K562 (cell line): ENCODE data around the gene SNX9. TPM values are rescaled to one million over a fixed set of nuclear protein-coding genes. Genes with fewer than 3 reads are reported as not detected.

ENCODE experiments used
- ARID4B ChIP-seq: sonication (generic); formaldehyde crosslinking; IDR thresholded peaks from 2 replicates; pipeline ENCODE4 v1.8.0; 2022; ENCODE audit warnings: mild to moderate bottlenecking, missing genetic modification reagents
- CSDE1 ChIP-seq, 2 experiments: fragments of 450-650 bp; IDR thresholded peaks; 2 replicates each; pipeline ENCODE4 v1.6.1; 2016; ENCODE audit warnings: mild to moderate bottlenecking in 1 of 2
- E2F1 ChIP-seq: sonication (generic); formaldehyde crosslinking; IDR thresholded peaks from 2 replicates; pipeline ENCODE4 v1.8.1; 2023; ENCODE audit warnings: mild to moderate bottlenecking, missing genetic modification reagents, moderate library complexity
- HEY1 ChIP-seq: fragments of 250-450 bp; sonication (Bioruptor Pico); IDR thresholded peaks from 2 replicates; pipeline ENCODE4 v1.5.0; 2020; ENCODE audit warnings: mild to moderate bottlenecking, moderate library complexity, borderline replicate concordance
- JUN ChIP-seq, 2 experiments: sonication (generic) in 1 of 2; formaldehyde crosslinking in 1 of 2; IDR thresholded peaks; 2 replicates each; pipeline versions ENCODE4 v1.6.1 to v1.8.0; 2012 to 2022; ENCODE audit warnings: borderline replicate concordance in 2 of 2, mild to moderate bottlenecking in 2 of 2, improper control_type of control experiment in 1 of 2, low read depth in 1 of 2, low read length in 1 of 2, missing genetic modification reagents in 1 of 2
- JUND ChIP-seq, 2 experiments: IDR thresholded peaks; 2 replicates in 1 of 2; 3 replicates in 1 of 2; pipeline ENCODE4 v1.6.1; 2011; ENCODE audit warnings: borderline replicate concordance in 2 of 2, low read depth in 2 of 2, low read length in 2 of 2, improper control_type of control experiment in 1 of 2, missing biosample characterization in 1 of 2, missing genetic modification characterization in 1 of 2, missing genetic modification reagents in 1 of 2
- MXI1 ChIP-seq: IDR thresholded peaks from 2 replicates; pipeline ENCODE4 v1.6.1; 2011; ENCODE audit warnings: low read depth, mild to moderate bottlenecking, improper control_type of control experiment, low read length
- POLR2A ChIP-seq: fragments of 450-650 bp; conservative IDR thresholded peaks from 2 replicates; pipeline ENCODE4 v1.6.1; 2016
- PYGO2 ChIP-seq: fragments of 450-650 bp; IDR thresholded peaks from 2 replicates; pipeline ENCODE4 v1.6.1; 2016; ENCODE audit warnings: mild to moderate bottlenecking, missing genetic modification characterization, moderate library complexity, missing compliant biosample characterization
- RBM17 ChIP-seq: fragments of 200-400 bp; formaldehyde crosslinking; IDR thresholded peaks from 2 replicates; pipeline ENCODE4 v1.6.1; 2017; ENCODE audit warnings: low read depth, mild to moderate bottlenecking, low read length, borderline replicate concordance
- RCOR1 ChIP-seq, 2 experiments: IDR thresholded peaks; 2 replicates each; pipeline ENCODE4 v1.6.1; 2012; ENCODE audit warnings: low read depth in 2 of 2, low read length in 2 of 2, borderline replicate concordance in 1 of 2, improper control_type of control experiment in 1 of 2
- TRIM24 ChIP-seq, 2 experiments: fragments of 450-650 bp; IDR thresholded peaks; 2 replicates each; pipeline ENCODE4 v1.6.1; 2016
- XRCC5 ChIP-seq: fragments of 200-400 bp; formaldehyde crosslinking; IDR thresholded peaks from 2 replicates; pipeline ENCODE4 v1.6.1; 2017; ENCODE audit warnings: low read depth, mild to moderate bottlenecking, low read length
- ZNF184 ChIP-seq: sonication (generic); formaldehyde crosslinking; IDR thresholded peaks from 2 replicates; pipeline ENCODE4 v1.5.0; 2020; ENCODE audit warnings: missing genetic modification reagents
- ZNF324 ChIP-seq: fragments of 250-450 bp; sonication (Bioruptor Pico); IDR thresholded peaks from 2 replicates; pipeline ENCODE4 v1.4.0; 2020; ENCODE audit warnings: mild to moderate bottlenecking
- polyA plus RNA-seq, 8 experiments: library from polyadenylated mRNA; depleted of rRNA in 4 of 8; stranded (reverse) in 5 of 8; unstranded in 3 of 8; fragments of >200 nt; fragmentation: Nextera tagmentation in 2 of 8; fragmentation: Illumina TruSeq in 1 of 8; extraction: Ambion mirVana in 2 of 8; extraction: Trizol in 1 of 8; gene quantifications; 2 replicates each; pipeline versions ENCODE4 v1.2.1 to v1.2.3, GENCODE V29; 2011 to 2014; ENCODE audit warnings: inconsistent platforms in 1 of 8, missing spikeins in 1 of 8
- total RNA-seq, 7 experiments: library from RNA; depleted of rRNA in 6 of 7; stranded (reverse); fragments of >200 nt in 6 of 7; fragmentation: Illumina TruSeq in 2 of 7; extraction: Trizol in 2 of 7; gene quantifications; 2 replicates each; pipeline versions ENCODE4 v1.2.1 to v1.2.3, GENCODE V29; 2011 to 2021; ENCODE audit warnings: low replicate concordance in 1 of 7
- TF ChIP-seq, protein P1 (sequence below), 2 experiments: fragments of 450-650 bp in 1 of 2; sonication (generic) in 1 of 2; formaldehyde crosslinking in 1 of 2; IDR thresholded peaks in 1 of 2; conservative IDR thresholded peaks in 1 of 2; 2 replicates each; pipeline versions ENCODE4 v1.6.1 to v1.8.1; 2016 to 2023; ENCODE audit warnings: mild to moderate bottlenecking in 2 of 2, moderate library complexity in 2 of 2, inconsistent platforms in 1 of 2, missing genetic modification reagents in 1 of 2
- TF ChIP-seq, protein P2 (sequence below): fragments of 200-800 bp; sonication (Bioruptor generic); IDR thresholded peaks from 2 replicates; pipeline ENCODE4 v1.6.1; 2017; ENCODE audit warnings: missing genetic modification characterization, missing compliant biosample characterization

The SNX9 gene
- total and polyA plus RNA-seq, 9 of the 15 experiments (the other 6 are each of a cell fraction or from before 2014, with no cell fraction given) = 6.0 to 81.7 (median 57.1) TPM

DNA sequence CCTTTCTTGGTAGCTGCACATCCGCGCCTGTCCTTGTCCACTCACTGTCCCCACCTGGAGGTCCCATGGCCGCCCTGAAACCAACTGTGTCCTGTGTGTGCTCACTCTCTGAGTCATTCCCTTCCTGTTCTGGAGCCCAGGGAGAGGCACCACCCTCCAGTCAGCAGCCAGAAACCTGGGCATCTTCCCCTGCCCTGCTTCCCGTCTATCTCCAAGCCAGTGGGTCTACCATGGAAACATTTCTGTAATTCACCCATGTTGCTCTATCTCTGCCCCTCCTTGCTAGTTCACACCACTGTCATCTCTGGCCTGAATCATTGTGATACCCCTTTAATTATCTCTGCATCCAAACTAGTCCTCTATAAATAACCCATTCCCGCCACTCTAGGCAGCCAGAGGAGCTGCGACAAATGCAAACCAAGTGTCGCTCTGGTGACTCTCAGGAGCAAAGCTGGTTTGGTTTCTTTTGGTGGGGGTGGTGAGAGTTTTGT is 129.9 kb downstream of the SNX9 start (continued):
- no peak for TF ChIP-seq ARID4B (CRISPR knock-in tag)
- no peak for TF ChIP-seq HEY1 (CRISPR knock-in tag)
- TF ChIP-seq ZNF324 (CRISPR knock-in tag) = no peak
- TF ChIP-seq, protein P1, sequence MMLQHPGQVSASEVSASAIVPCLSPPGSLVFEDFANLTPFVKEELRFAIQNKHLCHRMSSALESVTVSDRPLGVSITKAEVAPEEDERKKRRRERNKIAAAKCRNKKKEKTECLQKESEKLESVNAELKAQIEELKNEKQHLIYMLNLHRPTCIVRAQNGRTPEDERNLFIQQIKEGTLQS (IDR thresholded peaks at IDR 0.05) = peak; percentile 41
- TF ChIP-seq, protein P1 (CRISPR knock-in tag; conservative IDR thresholded peaks at IDR 0.05) = no peak
- no peak for TF ChIP-seq POLR2A
- TF ChIP-seq, protein P2, sequence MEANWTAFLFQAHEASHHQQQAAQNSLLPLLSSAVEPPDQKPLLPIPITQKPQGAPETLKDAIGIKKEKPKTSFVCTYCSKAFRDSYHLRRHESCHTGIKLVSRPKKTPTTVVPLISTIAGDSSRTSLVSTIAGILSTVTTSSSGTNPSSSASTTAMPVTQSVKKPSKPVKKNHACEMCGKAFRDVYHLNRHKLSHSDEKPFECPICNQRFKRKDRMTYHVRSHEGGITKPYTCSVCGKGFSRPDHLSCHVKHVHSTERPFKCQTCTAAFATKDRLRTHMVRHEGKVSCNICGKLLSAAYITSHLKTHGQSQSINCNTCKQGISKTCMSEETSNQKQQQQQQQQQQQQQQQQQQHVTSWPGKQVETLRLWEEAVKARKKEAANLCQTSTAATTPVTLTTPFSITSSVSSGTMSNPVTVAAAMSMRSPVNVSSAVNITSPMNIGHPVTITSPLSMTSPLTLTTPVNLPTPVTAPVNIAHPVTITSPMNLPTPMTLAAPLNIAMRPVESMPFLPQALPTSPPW = no peak
- no peak for TF ChIP-seq RBM17
- TF ChIP-seq CSDE1 (IDR thresholded peaks at IDR 0.05) = no peak
- TF ChIP-seq JUND (IDR thresholded peaks at IDR 0.05; ENCODE audit: borderline replicate concordance, low read depth, low read length) = peak; percentile 40; the same call in 1 of the 2 replicates
- TF ChIP-seq JUND (tag; IDR thresholded peaks at IDR 0.05; ENCODE audit: borderline replicate concordance, low read depth, low read length) = no peak; the same call in 2 of the 3 replicates
- TF ChIP-seq TRIM24 (IDR thresholded peaks at IDR 0.05) = no peak
- TF ChIP-seq MXI1 = no peak
- no peak for TF ChIP-seq RCOR1 (IDR thresholded peaks at IDR 0.05; ENCODE audit: borderline replicate concordance in 1 of 2, low read depth in 2 of 2, low read length in 2 of 2)
- TF ChIP-seq PYGO2 (tag) = no peak
- TF ChIP-seq XRCC5 = no peak
- no peak for TF ChIP-seq E2F1
- no peak for TF ChIP-seq ZNF184
- peak; percentile 51; the same call in 1 of the 2 replicates for TF ChIP-seq JUN (IDR thresholded peaks at IDR 0.05; ENCODE audit: borderline replicate concordance, low read depth, low read length)
- no peak for TF ChIP-seq JUN (CRISPR knock-in tag; IDR thresholded peaks at IDR 0.05; ENCODE audit: borderline replicate concordance)
